Measurements from ENCODE around the gene ST6GALNAC1.

DNA sequence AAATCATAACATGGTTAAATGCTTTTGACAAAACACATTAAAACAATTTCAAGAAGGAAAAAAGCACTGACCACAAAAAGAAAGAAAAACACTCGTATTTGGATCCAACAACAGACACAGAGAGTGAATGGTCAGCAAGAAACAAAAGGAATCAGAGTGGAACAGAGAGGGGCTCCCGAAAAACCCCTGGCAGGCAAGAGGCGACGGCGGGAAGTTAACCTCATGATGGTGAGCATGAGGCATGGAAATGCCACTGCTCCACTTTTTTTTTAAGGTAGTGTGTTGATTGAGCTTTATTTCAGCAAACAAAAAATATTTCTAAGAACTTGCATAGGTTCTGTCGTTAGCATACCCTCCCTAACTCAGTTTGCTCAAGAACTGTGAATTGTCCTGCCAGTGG, 32.1 kb upstream of the ST6GALNAC1 start:
- TF ChIP-seq, protein P1, sequence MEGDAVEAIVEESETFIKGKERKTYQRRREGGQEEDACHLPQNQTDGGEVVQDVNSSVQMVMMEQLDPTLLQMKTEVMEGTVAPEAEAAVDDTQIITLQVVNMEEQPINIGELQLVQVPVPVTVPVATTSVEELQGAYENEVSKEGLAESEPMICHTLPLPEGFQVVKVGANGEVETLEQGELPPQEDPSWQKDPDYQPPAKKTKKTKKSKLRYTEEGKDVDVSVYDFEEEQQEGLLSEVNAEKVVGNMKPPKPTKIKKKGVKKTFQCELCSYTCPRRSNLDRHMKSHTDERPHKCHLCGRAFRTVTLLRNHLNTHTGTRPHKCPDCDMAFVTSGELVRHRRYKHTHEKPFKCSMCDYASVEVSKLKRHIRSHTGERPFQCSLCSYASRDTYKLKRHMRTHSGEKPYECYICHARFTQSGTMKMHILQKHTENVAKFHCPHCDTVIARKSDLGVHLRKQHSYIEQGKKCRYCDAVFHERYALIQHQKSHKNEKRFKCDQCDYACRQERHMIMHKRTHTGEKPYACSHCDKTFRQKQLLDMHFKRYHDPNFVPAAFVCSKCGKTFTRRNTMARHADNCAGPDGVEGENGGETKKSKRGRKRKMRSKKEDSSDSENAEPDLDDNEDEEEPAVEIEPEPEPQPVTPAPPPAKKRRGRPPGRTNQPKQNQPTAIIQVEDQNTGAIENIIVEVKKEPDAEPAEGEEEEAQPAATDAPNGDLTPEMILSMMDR (IDR thresholded peaks at IDR 0.05; ENCODE audit: poor library complexity): no peak
- TF ChIP-seq EZH2 (IDR thresholded peaks at IDR 0.05; ENCODE audit: borderline replicate concordance) (no peak), EZH2phosphoT487 (IDR thresholded peaks at IDR 0.05; ENCODE audit: low read depth, severe bottlenecking, unreplicated experiment) (no peak)
